HG02973 (cell line): Measurements from ENCODE around the gene CD82.

Experiments
- ATAC-seq: cut with Tn5 transposase; IDR thresholded peaks from one replicate; pipeline ENCODE4 v1.9.1; 2021; ENCODE audit warnings: moderate library complexity; ENCODE audit not compliant: unreplicated experiment

CD82 gene

DNA sequence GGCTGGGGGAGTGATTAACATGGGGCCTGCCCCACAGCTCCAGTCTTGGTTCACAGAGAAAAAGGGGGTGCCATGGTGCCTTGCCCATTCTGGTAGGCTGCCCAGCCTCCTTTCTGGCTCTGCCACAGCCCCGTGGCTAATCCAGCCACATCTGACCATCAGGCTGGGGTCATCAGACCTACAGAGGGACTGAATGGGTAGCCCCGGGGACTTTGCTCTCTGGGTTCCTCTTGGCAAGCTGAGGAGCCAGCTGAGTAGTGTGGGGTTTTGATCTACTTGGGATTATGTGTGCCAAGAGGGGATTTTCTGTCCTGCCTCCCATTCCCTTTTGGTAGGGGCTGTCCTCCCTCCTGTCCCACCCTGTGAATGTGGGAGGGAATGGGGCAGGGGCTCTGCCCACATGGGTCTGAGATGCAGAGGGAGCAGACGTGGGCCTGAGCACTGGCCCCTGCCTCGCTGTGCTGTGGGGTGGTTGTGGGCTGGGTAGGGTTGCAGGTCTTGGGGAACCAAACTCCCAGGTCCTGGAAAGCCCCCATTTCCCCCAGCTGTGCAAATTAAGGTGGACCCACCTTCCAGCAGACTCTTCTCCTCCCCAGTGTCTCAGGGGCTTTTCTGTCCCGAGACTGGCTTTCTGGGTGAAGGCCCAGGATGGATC is 32.0 kb downstream of the CD82 start:
- no peak for ATAC-seq

GRCh38 chr11:44598831-44599230 is 33.4 kb downstream of the CD82 start:
- no peak for ATAC-seq

GRCh38 chr11:44600261-44600660 is 34.8 kb downstream of the CD82 start:
- no peak for ATAC-seq

GRCh38 chr11:44600839-44601383 is 35.4 kb downstream of the CD82 start:
- ATAC-seq: peak; percentile 39

DNA sequence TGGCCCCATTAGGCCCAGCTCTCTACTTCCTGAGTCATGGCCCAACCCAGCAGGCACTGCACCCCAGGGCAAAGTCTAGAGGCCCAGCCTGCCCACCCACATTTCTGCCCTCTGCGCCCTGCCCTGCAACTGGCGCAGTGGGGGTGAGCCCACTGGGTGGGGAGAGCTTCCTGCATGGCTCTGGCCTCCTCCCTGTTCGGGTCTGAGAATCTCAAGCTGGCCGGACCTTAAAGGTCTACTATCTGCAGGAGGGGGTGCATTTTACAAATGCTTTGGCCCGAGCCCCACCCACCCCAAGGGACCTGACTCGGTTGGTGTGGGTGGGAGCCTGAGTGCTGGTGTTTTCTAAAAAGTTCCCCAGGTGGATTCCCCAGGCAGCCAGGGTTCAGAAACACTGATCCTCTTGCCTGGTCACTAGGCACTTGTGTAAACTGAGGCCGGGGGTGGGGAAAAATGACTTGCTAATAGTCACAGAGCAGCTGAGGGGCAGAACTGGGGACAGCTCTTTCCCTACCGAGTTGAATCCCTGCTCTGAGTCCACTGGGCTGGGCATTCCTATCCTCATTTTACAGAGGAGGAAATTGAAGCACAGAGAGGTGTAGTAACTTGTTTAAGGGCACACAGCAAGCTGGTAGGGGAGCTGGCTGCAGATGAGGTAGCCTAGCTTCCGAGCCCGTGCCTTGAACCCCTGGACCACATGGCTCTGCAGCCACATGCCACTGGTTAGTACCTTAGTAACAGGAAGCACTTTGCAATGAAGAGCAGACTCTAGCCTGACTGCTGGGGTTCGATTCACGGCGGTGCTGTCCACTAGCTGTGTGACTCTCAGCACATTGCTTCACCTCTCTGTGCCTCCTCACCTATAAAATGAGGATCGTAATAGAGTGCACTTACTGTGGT is 36.3 kb downstream of the CD82 start:
- ATAC-seq: peak; percentile 28

GRCh38 chr11:44602891-44603310 is 37.4 kb downstream of the CD82 start:
- ATAC-seq: no peak

GRCh38 chr11:44604171-44604581 is 38.7 kb downstream of the CD82 start:
- no peak for ATAC-seq

DNA sequence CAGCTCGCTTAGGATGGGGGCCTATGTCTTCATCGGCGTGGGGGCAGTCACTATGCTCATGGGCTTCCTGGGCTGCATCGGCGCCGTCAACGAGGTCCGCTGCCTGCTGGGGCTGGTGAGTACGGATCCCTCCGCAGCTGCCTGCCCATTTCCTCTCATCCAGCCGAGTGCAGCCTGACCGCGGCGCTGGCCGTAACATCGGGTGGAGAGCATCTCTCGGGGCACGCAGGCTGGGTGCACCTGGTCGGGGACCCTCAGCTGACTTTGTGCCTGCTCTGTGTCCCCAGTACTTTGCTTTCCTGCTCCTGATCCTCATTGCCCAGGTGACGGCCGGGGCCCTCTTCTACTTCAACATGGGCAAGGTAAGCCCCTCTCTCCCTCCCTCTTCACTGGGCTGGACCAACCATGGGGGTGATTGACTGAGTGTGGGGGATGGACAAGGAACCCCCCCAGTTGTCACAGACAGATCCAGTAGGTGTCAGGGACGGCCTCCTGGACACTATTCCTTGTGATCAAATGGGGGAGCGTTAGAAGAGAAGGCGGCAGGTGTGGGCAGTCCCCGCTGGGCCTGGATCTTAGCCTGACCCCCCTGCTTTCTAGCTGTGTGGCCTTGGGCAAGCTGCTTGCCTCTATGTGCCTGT is 39.7 kb downstream of the CD82 start:
- ATAC-seq: no peak

GRCh38 chr11:44605965-44606364 is 40.5 kb downstream of the CD82 start:
- ATAC-seq: no peak

DNA sequence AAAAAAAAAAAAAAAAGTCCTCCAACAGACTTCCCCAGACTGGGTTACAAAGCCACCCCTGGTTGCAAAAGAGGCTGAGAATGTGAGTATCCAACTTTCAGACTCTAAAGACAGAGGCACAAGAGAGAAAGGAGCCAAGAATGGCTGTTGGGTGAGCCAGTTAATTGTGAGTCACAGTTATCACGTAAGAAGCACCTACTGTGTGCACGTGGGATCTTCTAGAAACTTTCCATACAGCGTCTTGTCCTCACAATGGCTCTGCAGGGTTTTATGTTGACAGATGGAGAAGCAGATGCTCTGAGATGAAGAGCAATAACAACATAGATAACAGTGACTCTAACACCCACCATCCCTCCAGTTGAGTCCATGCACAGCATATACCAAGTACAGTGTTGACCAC is 41.0 kb downstream of the CD82 start:
- ATAC-seq: no peak

- no peak for ATAC-seq
Observed at GRCh38 chr11:44607319-44607962, 42.0 kb downstream of the CD82 start.

DNA sequence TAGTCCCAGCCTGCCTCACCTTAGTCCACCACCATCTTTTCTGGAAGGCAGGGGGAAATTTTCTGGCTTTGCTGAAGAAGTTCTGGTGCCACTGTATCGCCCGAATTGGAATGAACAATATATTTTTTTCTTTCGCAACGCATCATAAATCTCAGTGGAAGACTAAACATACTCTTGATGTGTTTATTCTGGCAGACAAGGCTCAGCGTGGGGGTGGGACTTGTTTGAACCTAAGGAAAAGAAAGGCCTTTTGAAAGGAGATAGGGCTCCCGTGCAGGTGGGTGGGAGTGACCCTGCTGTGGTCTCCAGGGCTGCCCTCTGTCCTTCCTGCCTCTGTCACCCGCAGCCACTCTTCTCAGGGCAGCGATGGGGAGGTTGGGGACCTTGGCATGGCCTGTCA is 42.5 kb downstream of the CD82 start:
- ATAC-seq: no peak

DNA sequence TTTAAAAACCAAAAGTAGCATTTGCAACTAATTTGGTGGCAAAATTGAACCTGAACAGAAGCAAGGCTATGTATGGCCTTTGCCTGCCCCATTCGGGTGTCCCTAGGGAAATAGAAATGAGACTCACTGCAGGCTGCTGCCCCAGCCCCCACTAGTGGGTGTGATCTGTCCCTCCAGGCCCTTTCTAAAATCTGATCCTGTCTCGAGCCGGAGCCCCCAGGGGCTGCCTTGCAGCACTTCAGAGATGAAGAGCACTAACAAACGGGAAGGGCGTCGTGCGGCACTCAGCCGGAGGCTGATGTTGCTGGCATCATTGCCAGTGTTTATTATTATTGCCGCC is 43.2 kb downstream of the CD82 start:
- ATAC-seq: no peak

DNA sequence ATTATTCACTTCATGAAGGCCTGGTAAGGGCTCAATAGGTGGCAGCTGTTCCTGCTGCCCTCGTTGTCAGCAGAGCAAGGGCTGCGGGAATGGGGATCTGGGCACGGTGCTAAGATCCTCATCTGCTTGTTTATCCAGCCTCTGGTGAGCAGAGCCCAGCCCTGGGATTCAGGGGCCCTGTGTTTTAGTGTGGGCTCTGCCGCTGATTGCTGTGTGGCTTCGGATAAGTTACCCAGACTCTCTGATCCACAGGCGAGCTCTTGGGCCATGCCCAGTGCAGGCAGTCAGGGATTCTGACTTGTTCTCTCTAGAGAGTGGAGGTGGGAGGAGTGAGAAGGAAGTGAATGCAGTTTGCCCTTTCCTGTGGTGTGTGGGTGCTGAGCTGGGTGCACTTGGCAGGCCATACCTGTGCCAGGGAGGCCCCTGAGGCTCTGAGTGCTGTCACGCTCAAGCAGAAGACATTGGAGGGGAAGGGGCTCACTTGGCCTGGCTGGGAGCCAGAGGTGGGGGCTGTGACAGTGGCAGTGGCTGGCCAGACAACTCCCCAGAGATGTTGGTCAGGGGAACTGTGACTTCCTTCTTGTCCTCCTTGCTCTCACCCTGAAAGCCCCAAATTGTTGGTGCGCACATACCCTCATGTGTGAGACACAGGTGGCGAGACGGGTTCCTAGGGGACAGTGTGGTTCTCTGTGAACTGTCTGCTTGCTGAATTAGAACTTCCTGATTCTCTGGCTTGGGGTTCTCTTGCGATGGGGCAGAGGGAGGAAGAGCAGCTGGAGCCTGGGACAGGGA is 43.7 kb downstream of the CD82 start:
- peak; percentile 36 for ATAC-seq

- ATAC-seq: no peak
Observed at GRCh38 chr11:44609783-44610155, 44.3 kb downstream of the CD82 start.

GRCh38 chr11:44610186-44610955 is 44.9 kb downstream of the CD82 start:
- no peak for ATAC-seq

DNA sequence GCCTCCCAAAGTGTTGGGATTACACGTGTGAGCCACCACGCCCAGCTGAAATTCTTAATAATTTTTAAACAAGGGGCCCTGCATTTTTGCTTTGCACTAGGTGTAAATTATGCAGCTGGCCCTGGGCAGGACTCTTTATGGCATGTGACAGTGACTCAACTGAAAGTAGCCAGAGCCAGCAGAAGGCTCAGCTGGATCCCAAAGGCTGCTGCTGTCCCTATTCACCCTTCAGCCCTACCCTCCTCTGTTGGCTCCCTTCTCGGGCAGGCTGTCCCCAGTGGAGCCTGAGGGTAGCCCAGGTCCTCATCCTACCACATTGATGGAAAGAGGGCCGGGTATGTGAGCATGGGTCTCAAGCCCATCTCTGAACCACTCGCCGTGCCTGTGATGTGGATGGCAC is 45.6 kb downstream of the CD82 start:
- ATAC-seq: no peak

DNA sequence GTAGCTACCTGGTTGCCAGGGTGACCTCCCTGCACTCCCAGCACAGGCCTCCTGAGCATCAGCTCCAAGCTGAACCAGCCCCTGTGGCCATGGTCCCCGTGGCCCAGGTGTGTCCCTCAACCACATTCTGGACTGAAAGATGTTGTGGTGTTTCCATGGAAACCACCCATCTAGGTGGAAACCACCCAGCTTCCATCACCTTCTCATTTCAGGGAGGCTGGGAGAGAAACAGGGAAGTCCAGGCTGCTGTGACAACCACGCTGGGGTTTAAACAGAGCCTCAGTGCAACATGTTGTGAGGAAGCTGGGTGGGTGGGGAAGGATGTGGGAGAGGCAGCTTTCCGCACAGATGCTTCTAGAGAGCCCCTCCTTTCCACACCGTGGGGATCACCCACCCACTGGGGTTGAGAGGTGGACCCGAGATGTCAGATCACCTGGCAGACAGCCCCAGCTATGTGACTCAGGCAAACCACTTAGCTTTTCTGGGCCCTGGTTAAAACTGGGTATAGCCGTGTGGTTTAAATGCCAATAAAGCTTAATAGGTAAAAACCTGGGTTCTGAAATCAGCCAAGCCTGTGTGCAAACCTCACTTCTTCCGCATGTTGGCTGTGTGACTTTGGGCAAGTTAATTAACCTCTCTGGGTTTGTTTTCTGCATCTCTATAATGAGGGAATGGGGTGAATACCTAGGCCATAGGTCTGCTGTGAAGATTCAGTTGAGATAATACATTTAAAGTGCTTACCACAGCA is 46.4 kb downstream of the CD82 start:
- peak; percentile 46 for ATAC-seq

GRCh38 chr11:44613153-44613552 is 47.7 kb downstream of the CD82 start:
- no peak for ATAC-seq
